Heart left ventricle (tissue), 13 donors: ENCODE measurements around the gene ARHGAP26.

Experiments
- CTCF ChIP-seq, 12 donors: fragments of 200-600 bp; sonication (generic) in 4 of 12; IDR thresholded peaks; one replicate each; pipeline versions ENCODE4 v1.5.0 to v1.8.0; 2018 to 2022; ENCODE audit warnings: antibody characterized with exemption in 12 of 12, mild to moderate bottlenecking in 5 of 12
- POLR2A ChIP-seq, 2 donors: fragments of 450-650 bp; IDR thresholded peaks; one replicate each; pipeline ENCODE4 v1.6.1; 2017; ENCODE audit warnings: antibody characterized with exemption in 2 of 2, mild to moderate bottlenecking in 2 of 2, moderate library complexity in 2 of 2
- donor health status: ischemic (EF 13 %, LVEDD 7.1; RV severe dilation, severe dysfunction).
- donor health status: DM: no; HTN: yes; CAD: no.
- donor health status: DM: no; HTN: no; CAD: no.
- donor health status: ischemic (EF 25% LVEDD 6.9; RV normal size, moderate dysfunction).
- donor health status: ischemic (EF 25% LVEDD 5.7; RV mildly dilated, moderate dysfunction).
- donor health status: ischemic (EF 35%, LVEDD 5.7; RV mildly dilated, moderate dysfunction).
- donor health status: nonischemic (EF 11% LVEDD 7.7; RV severe dilation, severe dysfunction).
- donor health status: DM: yes; HTN: yes; CAD: no.
- donor health status: PGD.
- donor health status: ischemic (EF 29% LVEDD 5.4; RV normal size, mild dysfunction).
- donor health status: nonischemic (EF 23%, LVEDD 6.1; RV moderate dilation, normal function).

- no peak for TF ChIP-seq CTCF (IDR thresholded peaks at IDR 0.05)
- no peak for TF ChIP-seq POLR2A (IDR thresholded peaks at IDR 0.05)
Measured at GRCh38 chr5:143183989-143184388, 413.8 kb downstream of the ARHGAP26 start.
